GM13976 (cell line): Measurements from ENCODE around the gene AVPI1.
"Not testable (repeated sequence)": the region's sequence is repeated elsewhere in the genome, so short reads cannot be mapped to it uniquely, and the experiment has no call there.

Source experiments
- DNase-seq: peaks from one replicate; pipeline ENCODE4 v3.0.0; 2012; ENCODE audit warnings: low spot score
- CTCF ChIP-seq: IDR thresholded peaks from 2 replicates; pipeline ENCODE4 v1.5.1; 2012; ENCODE audit warnings: borderline replicate concordance, mild to moderate bottlenecking; ENCODE audit not compliant: insufficient read depth; ENCODE audit errors: extremely low read depth, missing control alignments, control extremely low read depth
- in situ Hi-C: fragments of 300-500 bp; cut with MboI; formaldehyde crosslinking; loops from one replicate; pipeline ENCODE4 v1.12.0; 2022; ENCODE audit warnings: low sequenced_read_pairs, mixed read lengths, inconsistent platforms; ENCODE audit not compliant: unreplicated experiment

Gene AVPI1

GRCh38 chr10:97687785-97688781, 1.0 kb upstream of the AVPI1 start:
- in situ Hi-C loops = no loop called here
- no peak for DNase-seq
- no peak for TF ChIP-seq CTCF

- DNase-seq = no peak
- in situ Hi-C loops = no loop called here
- TF ChIP-seq CTCF = no peak
Observed at GRCh38 chr10:97686301-97686961, 610 bp downstream of the AVPI1 start.

GRCh38 chr10:97685395-97685958, 1.6 kb downstream of the AVPI1 start:
- in situ Hi-C loops = no loop called here
- TF ChIP-seq CTCF = no peak
- no peak for DNase-seq

GRCh38 chr10:97684866-97685394, 2.1 kb downstream of the AVPI1 start:
- DNase-seq = no peak
- in situ Hi-C loops = no loop called here
- no peak for TF ChIP-seq CTCF

GRCh38 chr10:97684368-97684713, 2.7 kb downstream of the AVPI1 start:
- in situ Hi-C loops, DNase-seq: not testable (repeated sequence)

DNA sequence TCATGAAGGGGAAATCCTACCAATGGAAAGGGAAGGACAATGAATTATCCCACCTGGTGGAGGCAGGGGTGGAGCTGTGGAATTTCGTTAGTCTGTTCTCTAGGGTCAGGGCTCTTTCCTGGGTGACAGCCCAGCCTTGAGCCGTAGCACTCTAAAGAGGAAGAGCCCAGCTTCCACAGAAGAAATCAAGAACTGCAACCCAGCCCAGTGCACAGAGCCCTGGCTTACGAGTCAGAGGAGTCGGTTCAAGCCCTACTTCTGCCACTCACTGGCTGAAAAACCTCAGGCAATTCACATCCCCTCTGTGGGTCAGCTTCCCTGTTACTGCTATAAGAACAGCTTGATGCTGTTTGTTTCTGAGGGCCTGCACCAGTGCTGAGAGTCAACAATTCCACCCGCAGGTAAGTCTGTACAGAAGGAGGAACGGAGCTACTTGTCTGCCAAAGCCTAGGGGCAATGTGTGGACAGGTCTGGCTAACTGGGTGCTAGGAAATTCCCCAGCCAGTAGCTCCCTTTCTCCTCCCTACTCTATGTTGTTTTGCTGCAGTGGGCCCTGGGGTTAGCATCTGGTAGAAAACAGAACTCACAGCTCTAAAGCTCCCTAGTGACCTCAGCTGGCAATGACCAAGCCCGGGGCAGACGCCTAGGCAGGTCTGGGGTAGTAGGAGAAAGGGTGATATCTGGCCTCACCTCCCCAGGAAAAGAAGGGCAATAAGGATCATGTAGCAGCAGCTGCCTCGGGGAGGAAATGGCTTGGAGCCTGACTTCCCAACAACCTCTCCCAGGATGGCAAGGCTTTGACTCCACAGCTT, 3.3 kb downstream of the AVPI1 start:
- in situ Hi-C loops = no loop called here
- no peak for TF ChIP-seq CTCF
- DNase-seq = no peak

- DNase-seq = no peak
- in situ Hi-C loops = no loop called here
- no peak for TF ChIP-seq CTCF
Observed at GRCh38 chr10:97682042-97682441, 5.0 kb downstream of the AVPI1 start.
